GM21723 (cell line): ENCODE data around the gene AK5.
"Not testable (repeated sequence)": the region's sequence is repeated elsewhere in the genome, so short reads cannot be mapped to it uniquely, and the experiment has no call there.

Experiments used
- ATAC-seq: cut with Tn5 transposase; IDR thresholded peaks from one replicate; pipeline ENCODE4 v1.9.1; 2021; ENCODE audit warnings: mild to moderate bottlenecking, moderate library complexity; ENCODE audit not compliant: unreplicated experiment

Gene AK5

GRCh38 chr1:77489910-77490309, 208.1 kb downstream of the AK5 start:
- no peak for ATAC-seq

GRCh38 chr1:77494026-77494425, 212.2 kb downstream of the AK5 start:
- no peak for ATAC-seq

GRCh38 chr1:77498918-77499317, 217.1 kb downstream of the AK5 start:
- no peak for ATAC-seq

- no peak for ATAC-seq
Measured at GRCh38 chr1:77499466-77499865, 217.6 kb downstream of the AK5 start.

- ATAC-seq, result no peak
Measured at GRCh38 chr1:77504986-77505385, 223.2 kb downstream of the AK5 start.

GRCh38 chr1:77506771-77507170, 225.0 kb downstream of the AK5 start:
- no peak for ATAC-seq

- no peak for ATAC-seq
Measured at GRCh38 chr1:77509051-77509492, 227.3 kb downstream of the AK5 start.

DNA sequence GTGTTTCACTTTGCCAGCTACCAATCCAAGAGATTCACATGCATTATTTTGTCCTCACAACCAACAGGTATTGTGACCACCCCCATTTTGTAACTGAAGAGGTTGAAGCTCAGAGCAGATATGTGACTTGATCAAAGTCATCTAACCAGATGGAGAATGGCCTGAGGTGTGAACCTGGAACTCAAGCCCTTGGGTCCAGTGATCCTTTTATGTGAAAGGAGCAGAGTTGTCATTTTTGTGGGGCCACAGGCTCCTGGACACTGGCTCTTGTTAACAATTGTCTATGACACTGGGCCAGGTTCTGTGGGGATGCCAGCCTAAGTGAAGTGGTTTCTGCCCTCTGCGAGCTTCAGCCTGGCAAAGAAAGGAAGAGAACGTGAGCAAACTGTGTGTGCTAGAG, 228.1 kb downstream of the AK5 start:
- no peak for ATAC-seq

DNA sequence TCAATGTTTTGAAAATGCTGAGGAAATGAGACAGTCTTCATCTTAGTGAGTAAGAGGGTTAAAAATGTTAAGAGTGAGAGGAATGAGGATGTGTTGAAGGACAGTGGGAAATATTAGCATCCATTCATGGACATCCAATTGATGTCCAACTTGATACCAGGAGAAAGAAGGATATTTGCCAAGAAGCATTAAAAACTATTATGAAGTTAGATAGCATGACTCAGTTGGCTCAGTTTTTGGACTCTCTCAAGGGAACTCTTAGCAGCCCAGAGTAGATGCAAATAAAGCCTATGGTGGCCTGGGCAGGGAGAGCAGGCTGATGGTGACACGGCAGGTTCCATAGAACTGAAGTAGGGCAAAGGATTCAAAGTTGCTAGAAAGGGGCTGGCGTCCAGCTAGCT, 229.6 kb downstream of the AK5 start:
- no peak for ATAC-seq

DNA sequence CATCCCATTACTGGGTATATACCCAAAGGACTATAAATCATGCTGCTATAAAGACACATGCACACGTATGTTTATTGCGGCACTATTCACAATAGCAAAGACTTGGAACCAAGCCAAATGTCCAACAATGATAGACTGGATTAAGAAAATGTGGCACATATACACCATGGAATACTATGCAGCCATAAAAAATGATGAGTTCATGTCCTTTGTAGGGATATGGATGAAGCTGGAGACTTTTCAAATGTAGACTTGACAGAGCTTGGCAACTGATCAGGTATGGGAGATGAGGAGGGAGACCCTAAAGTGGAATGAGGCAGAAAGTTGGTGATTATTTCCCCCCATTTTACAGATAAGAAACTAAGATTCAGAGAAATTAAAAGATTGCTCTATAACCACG, 230.8 kb downstream of the AK5 start:
- ATAC-seq, result not testable (repeated sequence)

- ATAC-seq, result no peak
Measured at GRCh38 chr1:77513839-77514763, 232.3 kb downstream of the AK5 start.

DNA sequence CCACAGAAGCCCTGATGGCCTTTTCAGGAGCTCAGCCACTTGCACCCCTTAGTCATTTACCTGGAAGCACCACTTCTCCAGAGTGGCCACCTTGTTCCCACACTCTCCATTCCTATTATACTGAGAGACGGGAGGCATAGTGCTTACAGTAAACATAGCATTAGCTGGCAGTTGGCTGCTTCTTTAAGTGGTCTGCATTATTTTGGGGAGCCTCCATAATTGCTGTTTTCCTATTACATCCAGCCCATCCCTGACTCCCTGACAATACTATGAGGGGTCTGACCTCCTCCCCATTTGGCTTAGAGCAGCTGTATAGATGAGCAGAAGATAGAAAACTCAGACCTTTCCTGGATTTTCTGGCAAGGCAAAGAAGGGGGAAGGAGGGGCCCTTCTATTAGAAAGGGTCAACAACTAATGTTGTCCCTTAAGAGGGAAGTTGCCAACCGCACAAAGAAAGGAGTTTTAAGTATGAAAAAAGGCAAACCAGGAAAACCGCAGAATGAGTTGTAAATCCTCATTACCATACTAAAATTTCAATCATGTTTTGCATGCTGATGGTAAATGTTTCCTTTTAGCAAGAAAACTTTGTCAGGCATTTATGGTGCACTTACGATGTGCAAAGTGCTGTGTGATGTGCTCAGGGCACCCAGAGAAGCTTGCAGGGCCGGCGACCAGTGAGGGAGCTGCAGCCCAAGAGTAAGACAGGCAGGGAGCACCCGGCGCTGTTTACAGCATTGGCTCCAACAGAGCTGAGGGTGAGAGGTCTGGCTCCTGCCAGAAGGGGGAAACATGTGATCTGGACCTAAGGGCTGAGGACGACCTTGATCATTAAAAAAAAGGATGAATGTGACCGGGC, 233.3 kb downstream of the AK5 start:
- ATAC-seq, result no peak

DNA sequence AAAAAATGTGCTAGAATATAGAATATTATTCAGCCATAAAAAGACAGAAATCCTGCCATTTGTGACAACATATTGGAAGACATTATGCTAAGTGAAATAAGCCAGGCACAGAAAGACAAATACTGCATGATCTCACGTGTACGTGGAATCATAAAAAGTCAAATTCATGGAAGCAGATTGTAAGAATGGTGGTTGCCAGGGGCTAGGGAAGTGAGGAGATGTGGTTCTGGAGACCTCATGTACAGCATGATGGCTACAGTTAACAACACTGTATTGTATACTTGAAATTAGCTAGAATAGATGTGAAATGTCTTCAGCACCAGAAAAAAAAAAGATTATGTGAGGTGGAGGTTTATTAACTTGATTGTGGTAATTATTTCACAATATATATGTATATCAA, 234.3 kb downstream of the AK5 start:
- ATAC-seq, result no peak

- no peak for ATAC-seq
Measured at GRCh38 chr1:77524038-77524437, 242.2 kb downstream of the AK5 start.

- not testable (repeated sequence) for ATAC-seq
Measured at GRCh38 chr1:77531149-77531548, 249.3 kb downstream of the AK5 start.

DNA sequence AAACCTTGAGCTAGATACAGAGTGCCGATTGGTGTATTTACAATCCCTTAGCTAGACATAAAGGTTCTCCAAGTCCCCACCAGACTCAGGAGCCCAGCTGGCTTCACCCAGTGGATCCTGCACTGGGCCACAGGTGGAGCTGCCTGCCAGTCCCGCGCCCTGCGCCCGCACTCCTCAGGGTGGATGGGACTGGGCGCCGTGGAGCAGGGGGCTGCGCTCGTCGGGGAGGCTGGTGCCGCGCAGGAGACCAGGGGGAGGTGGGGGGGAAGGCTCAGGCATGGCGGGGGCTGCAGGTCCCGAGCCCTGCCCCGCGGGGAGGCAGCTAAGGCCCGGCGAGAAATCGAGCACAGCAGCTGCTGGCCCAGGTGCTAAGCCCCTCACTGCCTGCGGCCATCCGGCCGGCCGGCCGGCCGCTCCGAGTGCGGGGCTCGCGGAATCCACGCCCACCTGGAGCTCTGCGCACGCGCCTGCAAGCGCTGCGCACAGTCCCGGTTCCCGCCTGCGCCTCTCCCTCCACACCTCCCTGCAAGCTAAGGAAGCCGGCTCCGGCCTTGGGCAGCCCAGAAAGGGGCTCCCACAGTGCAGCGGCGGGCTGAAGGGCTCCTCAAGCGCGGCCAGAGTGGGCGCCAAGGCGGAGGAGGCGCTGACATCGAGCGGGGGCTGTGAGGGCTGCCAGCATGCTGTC, 249.9 kb downstream of the AK5 start:
- not testable (repeated sequence) for ATAC-seq

GRCh38 chr1:77532641-77533040, 250.8 kb downstream of the AK5 start:
- ATAC-seq, result no peak

GRCh38 chr1:77533660-77534305, 252.0 kb downstream of the AK5 start:
- no peak for ATAC-seq

DNA sequence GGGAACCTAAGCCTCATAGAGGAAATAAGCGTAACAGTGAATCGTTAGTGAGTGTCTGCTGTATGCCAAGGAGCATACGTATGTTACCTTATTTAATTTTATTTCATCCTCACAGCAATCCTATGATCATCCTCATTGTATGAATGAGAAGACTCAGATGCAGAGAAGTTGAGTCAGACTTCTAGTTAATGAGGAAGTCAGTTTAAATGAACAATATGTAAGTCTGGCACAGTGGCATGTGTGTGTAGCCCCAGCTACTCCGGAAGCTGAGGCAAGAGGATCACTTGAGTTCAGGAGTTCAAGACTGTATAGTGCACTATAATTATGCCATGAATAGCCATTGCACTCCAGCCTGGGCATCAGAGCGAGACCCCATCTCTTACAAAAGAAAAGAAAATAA, 252.6 kb downstream of the AK5 start:
- no peak for ATAC-seq

- no peak for ATAC-seq
Measured at GRCh38 chr1:77536813-77537212, 255.0 kb downstream of the AK5 start.
